HT1080 (cell line): Measurements from ENCODE around the gene BEST4. TPM values are rescaled to one million over a fixed set of nuclear protein-coding genes. Genes with fewer than 3 reads are reported as not detected.
"Not testable (repeated sequence)": the region's sequence is repeated elsewhere in the genome, so short reads cannot be mapped to it uniquely, and the experiment has no call there.

Experiments
- DNase-seq: peaks from one replicate; pipeline ENCODE4 v3.0.0-alpha.2; 2015; ENCODE audit warnings: low read depth
- polyA plus RNA-seq, 2 experiments: library from polyadenylated mRNA; depleted of rRNA; stranded (reverse); fragments of >200 nt; gene quantifications; 2 replicates each; pipeline ENCODE4 v1.2.3, GENCODE V29; 2015
- total RNA-seq: library from RNA; depleted of rRNA; stranded (reverse); fragments of >200 nt; shearing (Covaris generic); gene quantifications from 2 replicates; pipeline ENCODE4 v1.2.3, GENCODE V29; 2014; rRNA removed

The BEST4 gene
- total RNA-seq, result not detected in 2 replicates
- polyA plus RNA-seq (2015; cell fraction: cytosol; rRNA removed), result 0.20 TPM in 1 of 2 replicates, not detected in the other
- 0.16 and 0.20 TPM in 2 replicates for polyA plus RNA-seq (2015; cell fraction: nucleus; rRNA removed)

DNA sequence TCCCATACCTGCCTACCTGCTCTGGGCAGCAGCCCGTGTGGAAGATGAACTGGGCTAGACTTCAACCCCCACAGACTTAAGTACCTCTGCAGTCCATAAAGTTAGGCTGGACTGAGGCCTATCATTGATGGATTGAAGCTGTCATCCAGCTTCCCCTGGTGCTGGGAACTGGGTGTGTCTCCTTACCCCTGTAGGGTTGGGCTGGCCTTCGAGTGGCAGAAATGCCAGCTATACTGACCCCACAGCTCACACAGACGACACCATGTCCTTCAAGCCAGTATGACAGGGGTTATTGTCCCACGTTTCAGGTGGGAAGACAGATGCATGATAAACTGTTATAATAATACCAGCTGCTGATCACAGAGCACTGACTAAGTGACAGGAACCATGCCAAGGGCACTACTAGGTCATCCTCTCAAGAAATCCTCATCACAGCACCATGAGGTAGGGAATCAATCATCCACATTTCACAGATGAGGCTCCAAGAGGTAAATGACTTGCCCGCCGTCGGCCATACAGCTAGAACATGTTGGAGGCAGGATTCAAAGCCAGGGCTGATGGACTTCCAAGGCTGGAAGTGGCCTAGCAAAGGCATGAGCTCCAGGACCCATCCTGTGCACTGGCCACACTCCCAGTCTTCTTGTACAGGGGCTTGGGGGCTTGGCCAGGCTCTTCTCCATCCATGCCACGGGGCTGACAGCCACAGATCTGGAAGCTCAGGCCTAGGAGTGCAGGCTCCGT lies at the start of gene BEST4:
Gene BEST4 (minus strand): TSS at position 51 of the 741 bp plus-strand sequence. CDS start 465 bp downstream, outside the sequence.
- no peak for DNase-seq

- peak; percentile 69 for DNase-seq
Observed at GRCh38 chr1:44835738-44836675, 48.0 kb upstream of the BEST4 start.

DNA sequence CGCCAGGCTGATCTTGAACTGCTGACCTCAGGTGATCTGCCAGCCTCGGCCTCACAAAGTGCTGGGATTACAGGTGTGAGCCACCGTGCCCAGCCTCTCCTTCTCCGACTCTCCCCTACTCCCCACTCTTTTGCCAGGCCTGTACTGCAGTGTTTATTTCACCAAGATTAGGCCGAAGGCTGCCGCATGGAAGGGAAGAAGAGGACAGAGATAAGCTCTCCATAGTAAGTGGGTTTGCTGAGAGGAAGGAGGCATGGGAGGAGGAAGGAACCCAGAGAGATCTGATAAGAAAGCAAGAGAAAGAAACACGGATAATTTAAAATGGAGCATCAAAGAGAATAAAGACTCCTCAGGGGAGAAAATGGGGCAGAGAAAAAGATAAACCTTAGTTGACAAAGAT lies 46.4 kb upstream of the BEST4 start:
- DNase-seq, result no peak

DNA sequence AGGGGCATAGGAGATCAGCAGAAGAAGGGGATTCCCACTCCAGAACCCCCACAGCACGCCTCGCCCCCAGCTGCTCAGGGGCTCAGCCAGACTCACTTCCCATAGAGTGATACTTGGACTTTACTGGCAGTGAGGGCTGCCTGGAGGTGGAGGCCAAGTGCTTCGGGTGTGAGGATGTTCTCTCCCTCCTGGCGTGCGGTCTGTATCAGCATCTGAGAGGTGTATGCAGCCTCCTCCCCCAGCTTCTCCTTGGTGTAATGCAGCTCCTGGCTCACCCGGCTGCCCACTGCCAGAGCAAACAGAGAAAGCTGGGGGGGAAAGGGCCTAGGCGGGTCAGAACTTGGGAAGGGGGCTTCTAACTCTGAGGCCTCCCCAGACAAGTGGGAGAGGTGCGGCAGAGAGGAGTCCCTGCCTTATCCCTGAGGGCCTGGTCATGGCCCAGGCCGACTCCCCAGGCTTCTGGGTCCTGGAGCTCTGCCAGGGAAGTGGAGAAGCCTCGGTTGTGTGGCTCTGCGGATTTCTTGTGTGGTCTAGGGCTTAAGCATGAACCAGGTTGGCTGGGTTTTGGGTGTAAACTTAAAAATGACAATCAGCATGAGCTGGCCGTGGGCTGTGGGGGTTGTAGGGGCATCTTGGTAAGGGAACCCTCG lies 44.2 kb upstream of the BEST4 start:
- DNase-seq, result no peak

DNA sequence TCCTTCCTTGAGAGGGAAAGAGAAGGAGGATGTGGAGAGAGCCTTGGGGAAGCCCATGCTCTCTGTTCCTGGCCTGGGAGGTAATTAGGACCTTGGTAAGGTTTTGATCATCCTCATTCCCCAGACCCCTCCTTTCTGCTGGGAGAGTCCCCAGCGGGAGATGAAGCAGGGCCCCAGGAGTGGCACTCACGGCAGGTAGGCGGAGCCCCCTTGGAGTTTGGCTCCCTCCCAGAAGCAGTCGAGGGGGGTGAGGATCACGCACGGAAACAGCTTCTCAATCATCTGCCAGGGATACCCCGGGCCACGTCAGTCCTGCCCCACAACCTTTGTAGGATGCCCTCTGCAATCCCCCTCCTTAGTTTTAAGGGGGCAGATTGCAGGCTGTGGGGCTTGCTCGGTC lies 43.5 kb upstream of the BEST4 start:
- no peak for DNase-seq

DNA sequence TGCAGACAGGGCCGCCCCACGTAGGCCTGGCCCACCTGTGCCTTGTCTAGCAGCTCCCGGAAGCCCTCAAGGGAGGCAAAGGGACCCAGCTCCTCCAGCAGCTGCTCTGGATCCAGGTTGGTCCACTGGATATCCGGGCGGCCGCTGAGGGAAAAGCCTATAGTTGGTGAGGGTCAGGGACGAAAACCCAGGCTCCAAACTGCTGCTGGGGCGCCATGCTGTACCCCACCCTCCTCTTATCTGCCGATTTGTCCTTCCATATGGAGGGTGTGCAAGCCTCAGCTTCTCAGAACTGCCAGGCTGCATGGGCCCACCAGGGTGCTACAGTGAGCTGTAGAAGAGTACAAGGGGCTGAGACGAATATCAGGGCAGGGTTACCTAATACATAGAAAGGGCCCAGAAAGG lies 42.9 kb upstream of the BEST4 start:
- DNase-seq, result no peak

DNA sequence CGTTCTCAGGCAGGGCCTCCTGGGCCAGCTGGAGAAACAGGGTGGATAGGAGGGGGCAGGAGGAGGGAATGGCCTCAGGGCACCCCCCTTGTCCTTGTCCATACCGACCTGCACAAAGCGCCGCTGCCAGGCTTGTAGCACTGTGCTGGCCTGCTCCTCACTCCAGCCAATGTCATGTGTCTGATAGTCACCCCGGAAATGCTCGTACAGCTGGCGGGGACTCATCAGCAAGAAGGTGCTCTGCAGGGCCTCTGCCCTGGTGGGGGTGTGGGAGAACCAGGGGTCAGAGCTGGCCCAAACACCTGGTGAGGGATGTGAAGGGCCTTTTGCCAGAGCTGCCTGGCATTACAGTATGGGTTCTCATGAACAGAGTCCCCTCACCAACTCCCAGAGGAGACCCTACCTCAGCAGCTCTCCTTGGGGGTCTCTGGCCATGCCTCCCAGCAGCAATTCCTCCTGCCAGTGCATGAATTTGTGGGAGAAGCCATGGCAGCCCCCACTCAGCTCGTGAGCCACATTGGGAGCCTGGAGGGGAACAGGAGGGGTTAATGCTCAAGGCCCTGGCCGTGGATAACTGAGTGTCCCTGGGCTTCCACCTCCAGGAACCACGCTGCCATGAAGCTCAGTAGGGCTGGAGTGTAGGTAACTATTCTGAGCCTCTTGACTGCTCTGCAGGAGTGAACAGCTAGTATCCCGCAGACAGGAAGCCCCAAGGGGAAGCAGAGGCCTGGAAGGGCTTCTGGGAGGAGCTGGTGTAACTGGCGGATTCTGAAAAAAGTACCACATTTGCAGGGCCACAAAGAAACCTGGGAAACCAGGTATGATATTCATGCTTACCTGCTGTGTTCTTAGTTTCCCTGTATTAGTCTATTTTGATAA lies 41.8 kb upstream of the BEST4 start:
- DNase-seq, result no peak

GRCh38 chr1:44828841-44829440 lies 41.0 kb upstream of the BEST4 start:
- DNase-seq, result no peak

- no peak for DNase-seq
Observed at GRCh38 chr1:44828003-44828651, 40.2 kb upstream of the BEST4 start.

- DNase-seq, result no peak
Observed at GRCh38 chr1:44827197-44828002, 39.4 kb upstream of the BEST4 start.

- no peak for DNase-seq
Observed at GRCh38 chr1:44826375-44827196, 38.6 kb upstream of the BEST4 start.

GRCh38 chr1:44824392-44824791 lies 36.4 kb upstream of the BEST4 start:
- not testable (repeated sequence) for DNase-seq

- DNase-seq, result no peak
Observed at GRCh38 chr1:44822981-44823451, 35.0 kb upstream of the BEST4 start.

DNA sequence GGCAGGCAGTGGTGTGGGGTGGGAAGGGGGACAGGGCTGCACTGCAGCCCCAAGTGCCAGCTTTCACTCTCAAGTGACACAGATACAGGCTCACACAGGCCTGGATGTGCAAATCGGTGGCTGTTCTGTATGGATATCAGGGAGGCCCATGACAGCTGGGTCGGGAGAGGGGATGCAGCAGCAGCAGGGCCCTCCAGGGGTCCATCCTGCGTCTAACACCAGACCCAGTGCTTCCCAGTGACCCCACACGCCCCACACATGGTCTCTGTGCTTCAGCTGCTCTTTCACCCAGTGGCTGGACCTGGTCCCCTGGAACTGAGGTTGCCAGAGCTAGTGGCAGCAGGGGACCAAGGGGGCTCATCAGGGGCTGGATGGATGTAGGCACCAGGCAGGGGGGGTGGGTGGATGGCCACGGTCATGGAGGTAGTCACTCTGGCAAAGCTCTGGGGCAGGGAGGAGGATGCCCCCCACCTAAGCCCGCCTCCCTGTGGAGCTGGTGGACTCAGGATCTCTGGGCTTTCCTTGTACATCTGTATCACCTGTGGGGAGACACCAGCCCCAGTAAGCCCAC lies 34.2 kb upstream of the BEST4 start:
- DNase-seq, result no peak

DNA sequence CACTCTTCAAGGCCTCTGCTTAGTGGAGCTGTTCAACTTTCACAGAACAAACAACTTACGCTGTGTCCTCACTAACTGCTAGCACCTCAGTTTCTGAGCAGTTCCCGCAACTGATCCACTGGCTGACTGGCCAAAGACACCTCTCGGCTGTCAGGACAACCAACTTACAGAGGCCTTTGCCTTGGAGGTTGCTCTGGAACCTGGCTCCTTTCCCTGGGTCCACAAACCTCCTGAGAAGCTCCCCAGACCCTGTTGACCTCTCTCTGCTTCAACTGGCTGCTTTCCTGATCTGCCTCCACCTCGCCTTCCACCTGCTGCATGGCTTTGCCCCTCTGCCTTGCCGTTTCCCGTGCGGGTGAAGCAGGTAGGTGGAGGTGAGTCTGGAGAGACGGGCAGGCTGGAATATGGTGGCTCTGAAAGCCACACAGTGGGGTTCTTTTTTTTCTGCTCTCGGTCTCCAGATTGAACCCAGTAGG lies 33.3 kb upstream of the BEST4 start:
- no peak for DNase-seq

- no peak for DNase-seq
Observed at GRCh38 chr1:44820328-44821239, 32.6 kb upstream of the BEST4 start.
